ENCODE data around the gene APOL6.

Gene APOL6

GRCh38 chr22:35711336-35711735 is 63.1 kb downstream of the APOL6 start:
- H2BK12ac ChIP-seq (ENCODE audit: low read length in 2 of 2) = no peak overlapping the region
- H3K23ac ChIP-seq (ENCODE audit: low read length in 2 of 2) = no peak overlapping the region
- no peaks in the 10 kb centered on the region for H3K79me1 ChIP-seq (replicated peaks; ENCODE audit: low read length, poor library complexity, severe bottlenecking)
- H3K36me3 ChIP-seq (ENCODE audit: control insufficient read depth in 1 of 2, insufficient read depth in 2 of 2, low read depth in 1 of 2, low read length in 2 of 2) = no peaks in the 10 kb centered on the region
- H4K91ac ChIP-seq (ENCODE audit: low read length) = no peak overlapping the region
- H3K18ac ChIP-seq (ENCODE audit: low read depth in 1 of 2, low read length in 2 of 2) = no peak overlapping the region
- H3K27ac ChIP-seq (ENCODE audit: low read length, poor library complexity, severe bottlenecking) = no peak overlapping the region
- DNase-seq = no peak
- H2AK5ac ChIP-seq (ENCODE audit: low read length, severe bottlenecking) = no peak overlapping the region
- peaks cover 1% of the 10 kb centered on the region for H3K4me1 ChIP-seq (ENCODE audit: control insufficient read depth, insufficient read depth, low read depth, low read length)
- no peak overlapping the region for H3K4me2 ChIP-seq (ENCODE audit: low read length, poor library complexity, severe bottlenecking)
- H3K4ac ChIP-seq (ENCODE audit: low read depth in 1 of 2, low read length in 2 of 2) = no peak overlapping the region
- H2BK5ac ChIP-seq (ENCODE audit: low read depth, low read length, poor library complexity, severe bottlenecking) = no peak overlapping the region
- H4K8ac ChIP-seq (ENCODE audit: low read length) = no peak overlapping the region
- no peaks in the 10 kb centered on the region for H3K27me3 ChIP-seq (ENCODE audit: control insufficient read depth in 1 of 2, insufficient read depth in 1 of 2, low read length in 2 of 2)
- no peak overlapping the region for H2AFZ ChIP-seq (ENCODE audit: low read depth, low read length)
- no peak overlapping the region for H3K14ac ChIP-seq (ENCODE audit: low read length in 2 of 2)
- WGBS = 88% methylated on average over 4 of the region's 4 CpGs
- no peak overlapping the region for H2BK15ac ChIP-seq (ENCODE audit: low read depth, poor library complexity, severe bottlenecking)
- H2BK120ac ChIP-seq (ENCODE audit: low read depth, low read length) = no peak overlapping the region
- H3K9ac ChIP-seq (ENCODE audit: low read length) = no peak overlapping the region
- H3K9me3 ChIP-seq (ENCODE audit: control insufficient read depth, low read length) = peaks cover 5% of the 10 kb centered on the region
- no peak overlapping the region for H3K4me3 ChIP-seq (ENCODE audit: insufficient read depth in 1 of 2, low read depth in 1 of 2, low read length in 2 of 2)

- Histone ChIP-seq H2BK120ac (ENCODE audit: low read depth, low read length) (no peak overlapping the region), H3K4ac (ENCODE audit: low read depth in 1 of 2, low read length in 2 of 2) (no peak overlapping the region), H3K36me3 (ENCODE audit: control insufficient read depth in 1 of 2, insufficient read depth in 2 of 2, low read depth in 1 of 2, low read length in 2 of 2) (no peaks in the 10 kb centered on the region), H2BK15ac (ENCODE audit: low read depth, poor library complexity, severe bottlenecking) (no peak overlapping the region), H3K27me3 (ENCODE audit: control insufficient read depth in 1 of 2, insufficient read depth in 1 of 2, low read length in 2 of 2) (no peaks in the 10 kb centered on the region), H3K4me3 (ENCODE audit: insufficient read depth in 1 of 2, low read depth in 1 of 2, low read length in 2 of 2) (no peak overlapping the region), H3K79me1 (replicated peaks; ENCODE audit: low read length, poor library complexity, severe bottlenecking) (no peaks in the 10 kb centered on the region), H3K4me2 (ENCODE audit: low read length, poor library complexity, severe bottlenecking) (no peak overlapping the region), H2BK12ac (ENCODE audit: low read length in 2 of 2) (no peak overlapping the region), H3K9me3 (ENCODE audit: control insufficient read depth, low read length) (peaks cover 5% of the 10 kb centered on the region), H4K91ac (ENCODE audit: low read length) (no peak overlapping the region), H3K9ac (ENCODE audit: low read length) (no peak overlapping the region), H3K4me1 (ENCODE audit: control insufficient read depth, insufficient read depth, low read depth, low read length) (no peaks in the 10 kb centered on the region), H2AFZ (ENCODE audit: low read depth, low read length) (no peak overlapping the region), H3K27ac (ENCODE audit: low read length, poor library complexity, severe bottlenecking) (no peak overlapping the region), H4K8ac (ENCODE audit: low read length) (no peak overlapping the region), H2AK5ac (ENCODE audit: low read length, severe bottlenecking) (no peak overlapping the region), H3K18ac (ENCODE audit: low read depth in 1 of 2, low read length in 2 of 2) (no peak overlapping the region), H3K14ac (ENCODE audit: low read length in 2 of 2) (no peak overlapping the region), H2BK5ac (ENCODE audit: low read depth, low read length, poor library complexity, severe bottlenecking) (no peak overlapping the region), H3K23ac (ENCODE audit: low read length in 2 of 2) (no peak overlapping the region)
- 94% methylated on average over 2 of the region's 2 CpGs for WGBS
- DNase-seq = no peak
Observed at GRCh38 chr22:35712672-35713071, 64.4 kb downstream of the APOL6 start.

GRCh38 chr22:35717572-35717971 is 69.3 kb downstream of the APOL6 start, which contains the start of gene APOL5:
Gene APOL5, plus strand, starts transcription at chr22:35717872. Its CDS starts 0 bp downstream, at chr22:35717872.
- H3K4me1 ChIP-seq (ENCODE audit: control insufficient read depth, insufficient read depth, low read depth, low read length) = peaks cover 1% of the 10 kb centered on the region
- no peak within 1 kb of the TSS for H2BK5ac ChIP-seq (ENCODE audit: low read depth, low read length, poor library complexity, severe bottlenecking)
- H3K79me1 ChIP-seq (replicated peaks; ENCODE audit: low read length, poor library complexity, severe bottlenecking) = no peaks in the 10 kb centered on the region
- H3K9ac ChIP-seq (ENCODE audit: low read length) = no peak within 1 kb of the TSS
- 80% methylated on average over 1 of the region's 3 CpGs for WGBS
- no peak within 1 kb of the TSS for H3K4me3 ChIP-seq (ENCODE audit: insufficient read depth in 1 of 2, low read depth in 1 of 2, low read length in 2 of 2)
- DNase-seq = no peak
- no peak within 1 kb of the TSS for H2AK5ac ChIP-seq (ENCODE audit: low read length, severe bottlenecking)
- no peaks in the 10 kb centered on the region for H3K36me3 ChIP-seq (ENCODE audit: control insufficient read depth in 1 of 2, insufficient read depth in 2 of 2, low read depth in 1 of 2, low read length in 2 of 2)
- H3K14ac ChIP-seq (ENCODE audit: low read length in 2 of 2) = no peak within 1 kb of the TSS
- no peak within 1 kb of the TSS for H4K8ac ChIP-seq (ENCODE audit: low read length)
- H3K27ac ChIP-seq (ENCODE audit: low read length, poor library complexity, severe bottlenecking) = no peak within 1 kb of the TSS
- H2AFZ ChIP-seq (ENCODE audit: low read depth, low read length) = no peak within 1 kb of the TSS
- H3K4ac ChIP-seq (ENCODE audit: low read depth in 1 of 2, low read length in 2 of 2) = no peak within 1 kb of the TSS
- no peak within 1 kb of the TSS for H3K23ac ChIP-seq (ENCODE audit: low read length in 2 of 2)
- no peaks in the 10 kb centered on the region for H3K27me3 ChIP-seq (ENCODE audit: control insufficient read depth in 1 of 2, insufficient read depth in 1 of 2, low read length in 2 of 2)
- peaks cover 5% of the 10 kb centered on the region for H3K9me3 ChIP-seq (ENCODE audit: control insufficient read depth, low read length)
- H4K91ac ChIP-seq (ENCODE audit: low read length) = no peak within 1 kb of the TSS
- H3K4me2 ChIP-seq (ENCODE audit: low read length, poor library complexity, severe bottlenecking) = no peak within 1 kb of the TSS
- no peak within 1 kb of the TSS for H2BK12ac ChIP-seq (ENCODE audit: low read length in 2 of 2)
- H3K18ac ChIP-seq (ENCODE audit: low read depth in 1 of 2, low read length in 2 of 2) = no peak within 1 kb of the TSS
- H2BK120ac ChIP-seq (ENCODE audit: low read depth, low read length) = no peak within 1 kb of the TSS
- H2BK15ac ChIP-seq (ENCODE audit: low read depth, poor library complexity, severe bottlenecking) = no peak within 1 kb of the TSS
